A673 (cell line): ENCODE results near the gene VAV3. TPM values are rescaled to one million over a fixed set of nuclear protein-coding genes. Genes with fewer than 3 reads are reported as not detected.

Experiments
- BruUV-seq: library from RNA; stranded (reverse); fragments of 400-500 nt; replicated peaks from 2 replicates; lab custom pipeline; 2021; lab: Mats Ljungman, UMichigan
- CTCF ChIA-PET: fragments of 300-600 bp; sonication (Branson Sonifier 250); formaldehyde crosslinking; loops from one replicate; lab custom pipeline; 2022; ENCODE audit warnings: antibody characterized with exemption; lab: Charles Lee
- POLR2A ChIA-PET: fragments of 300-600 bp; sonication (Branson Sonifier 250); formaldehyde crosslinking; loops from one replicate; lab custom pipeline; 2022; ENCODE audit warnings: antibody characterized with exemption; ENCODE audit not compliant: low non-redundant PET; lab: Charles Lee
- DNase-seq: peaks from one replicate; pipeline ENCODE4 v3.0.0-alpha.2; 2015; ENCODE audit warnings: low spot score
- H3K27ac ChIP-seq: fragments of 200-600 bp; sonication (generic); 2 replicates; pipeline ENCODE4 v1.5.1; 2016; ENCODE audit warnings: mixed run types, low read depth, mild to moderate bottlenecking, mixed read lengths, antibody characterized with exemption, low read length; ENCODE audit not compliant: poor library complexity, severe bottlenecking
- H3K27me3 ChIP-seq: fragments of 200-600 bp; sonication (generic); replicated peaks from 2 replicates; pipeline ENCODE4 v1.6.1; 2017; ENCODE audit warnings: mixed run types, low read depth, mild to moderate bottlenecking, mixed read lengths, antibody characterized with exemption, low read length; ENCODE audit not compliant: insufficient read depth, poor library complexity
- H3K36me3 ChIP-seq: fragments of 200-600 bp; sonication (generic); 2 replicates; pipeline ENCODE4 v1.6.1; 2016; ENCODE audit warnings: mixed run types, mild to moderate bottlenecking, mixed read lengths, antibody characterized with exemption, low read length; ENCODE audit not compliant: insufficient read depth, poor library complexity, severe bottlenecking
- H3K4me1 ChIP-seq: fragments of 200-600 bp; sonication (generic); 2 replicates; pipeline ENCODE4 v1.6.1; 2017; ENCODE audit warnings: mixed run types, mild to moderate bottlenecking, mixed read lengths, antibody characterized with exemption, low read length; ENCODE audit not compliant: insufficient read depth, poor library complexity, severe bottlenecking
- H3K4me3 ChIP-seq: fragments of 200-600 bp; sonication (generic); 2 replicates; pipeline ENCODE4 v1.5.1; 2016; ENCODE audit warnings: low read depth, mixed run types, mild to moderate bottlenecking, mixed read lengths, low read length; ENCODE audit not compliant: poor library complexity, severe bottlenecking
- H3K9me3 ChIP-seq: fragments of 200-600 bp; sonication (generic); 2 replicates; pipeline ENCODE4 v1.6.1; 2016; ENCODE audit warnings: mixed run types, low read depth, mild to moderate bottlenecking, mixed read lengths, antibody characterized with exemption, low read length; ENCODE audit not compliant: poor library complexity, severe bottlenecking
- EZH2 ChIP-seq: fragments of 200-600 bp; sonication (generic); IDR thresholded peaks from 2 replicates; pipeline ENCODE4 v1.6.1; 2017; ENCODE audit warnings: borderline replicate concordance, low read depth, mild to moderate bottlenecking, mixed read lengths, antibody characterized with exemption, low read length; ENCODE audit not compliant: poor library complexity, severe bottlenecking
- intact Hi-C: fragments of 100-400 bp; cut with micrococcal nuclease; formaldehyde crosslinking; loops from one replicate; pipeline ENCODE4 v1.10.0; 2022; ENCODE audit not compliant: unreplicated experiment
- total RNA-seq: library from RNA; stranded (reverse); gene quantifications from 2 replicates; pipeline ENCODE4 v1.2.3, GENCODE V29; 2021
- TF ChIP-seq, protein P1 (sequence below): fragments of 300-800, 200-600 bp; sonication (generic); conservative IDR thresholded peaks from 2 replicates; pipeline ENCODE4 v1.5.1; 2017; ENCODE audit warnings: low read depth, mild to moderate bottlenecking, antibody characterized with exemption, low read length, moderate library complexity, mixed read lengths

Gene VAV3
- total RNA-seq, 1 experiment from 2014 or later: 0.30 TPM

- TF ChIP-seq, protein P1, sequence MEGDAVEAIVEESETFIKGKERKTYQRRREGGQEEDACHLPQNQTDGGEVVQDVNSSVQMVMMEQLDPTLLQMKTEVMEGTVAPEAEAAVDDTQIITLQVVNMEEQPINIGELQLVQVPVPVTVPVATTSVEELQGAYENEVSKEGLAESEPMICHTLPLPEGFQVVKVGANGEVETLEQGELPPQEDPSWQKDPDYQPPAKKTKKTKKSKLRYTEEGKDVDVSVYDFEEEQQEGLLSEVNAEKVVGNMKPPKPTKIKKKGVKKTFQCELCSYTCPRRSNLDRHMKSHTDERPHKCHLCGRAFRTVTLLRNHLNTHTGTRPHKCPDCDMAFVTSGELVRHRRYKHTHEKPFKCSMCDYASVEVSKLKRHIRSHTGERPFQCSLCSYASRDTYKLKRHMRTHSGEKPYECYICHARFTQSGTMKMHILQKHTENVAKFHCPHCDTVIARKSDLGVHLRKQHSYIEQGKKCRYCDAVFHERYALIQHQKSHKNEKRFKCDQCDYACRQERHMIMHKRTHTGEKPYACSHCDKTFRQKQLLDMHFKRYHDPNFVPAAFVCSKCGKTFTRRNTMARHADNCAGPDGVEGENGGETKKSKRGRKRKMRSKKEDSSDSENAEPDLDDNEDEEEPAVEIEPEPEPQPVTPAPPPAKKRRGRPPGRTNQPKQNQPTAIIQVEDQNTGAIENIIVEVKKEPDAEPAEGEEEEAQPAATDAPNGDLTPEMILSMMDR: no peak
- no peak for TF ChIP-seq EZH2
- H3K9me3 ChIP-seq: no peaks in the 10 kb centered on the region
- BruUV-seq: no TSS peak
- no peaks in the 10 kb centered on the region for H3K36me3 ChIP-seq
- ChIA-PET CTCF (no interaction called here), POLR2A (no interaction called here)
- H3K4me3 ChIP-seq: no peak overlapping the region
- no peak for DNase-seq
- no peaks in the 10 kb centered on the region for H3K27me3 ChIP-seq
- no peak overlapping the region for H3K27ac ChIP-seq
- H3K4me1 ChIP-seq: no peaks in the 10 kb centered on the region
- intact Hi-C loops: no loop called here
Measured at GRCh38 chr1:107950464-107950863, 14.5 kb downstream of the VAV3 start.

- CTCF ChIA-PET: no interaction called here
Measured at GRCh38 chr1:107949467-107950253, 15.3 kb downstream of the VAV3 start.

GRCh38 chr1:107946794-107947193 lies 18.2 kb downstream of the VAV3 start:
- intact Hi-C loops: no loop called here
- ChIA-PET CTCF (no interaction called here), POLR2A (no interaction called here)

More at GRCh38 chr1:107949467-107950253, 15.3 kb downstream of the VAV3 start:
- no peak overlapping the region for H3K27ac ChIP-seq
- no TSS peak for BruUV-seq
- no peaks in the 10 kb centered on the region for H3K27me3 ChIP-seq
- intact Hi-C loops: no loop called here
- no peaks in the 10 kb centered on the region for H3K9me3 ChIP-seq
- DNase-seq: no peak
- H3K4me1 ChIP-seq: no peaks in the 10 kb centered on the region
- POLR2A ChIA-PET: no interaction called here
- H3K4me3 ChIP-seq: no peak overlapping the region
- TF ChIP-seq, protein P1: no peak
- TF ChIP-seq EZH2: no peak
- H3K36me3 ChIP-seq: no peaks in the 10 kb centered on the region

More at GRCh38 chr1:107946794-107947193, 18.2 kb downstream of the VAV3 start:
- no peak overlapping the region for H3K4me3 ChIP-seq
- no peaks in the 10 kb centered on the region for H3K9me3 ChIP-seq
- TF ChIP-seq EZH2: no peak
- TF ChIP-seq, protein P1: no peak
- H3K36me3 ChIP-seq: no peaks in the 10 kb centered on the region
- no peak overlapping the region for H3K27ac ChIP-seq
- no peak for DNase-seq
- no TSS peak for BruUV-seq
- no peaks in the 10 kb centered on the region for H3K4me1 ChIP-seq
- no peaks in the 10 kb centered on the region for H3K27me3 ChIP-seq
